Upper lobe of left lung (tissue), 6 donors: ENCODE results near the gene MS4A6A. TPM values are rescaled to one million over a fixed set of nuclear protein-coding genes. Genes with fewer than 3 reads are reported as not detected.

Experiments
- ATAC-seq, 2 donors: fragments of 200-7000 bp; cut with Tn5 transposase; one replicate each; pipeline ENCODE4 v1.9.1; 2022; ENCODE audit warnings: mild to moderate bottlenecking in 2 of 2, moderate library complexity in 2 of 2; ENCODE audit not compliant: low FRiP score in 2 of 2
- DNase-seq, 2 donors: peaks; one replicate each; pipeline ENCODE4 v3.0.0-alpha.2; 2019 to 2020
- H3K27ac ChIP-seq, 4 donors: fragments of 200-600 bp; sonication (generic); one replicate each; pipeline ENCODE4 v1.5.1; 2016 to 2019
- H3K27me3 ChIP-seq, 4 donors: fragments of 200-600 bp; sonication (generic); one replicate each; pipeline ENCODE4 v1.5.1; 2017 to 2019
- H3K36me3 ChIP-seq, 4 donors: fragments of 200-600 bp; sonication (generic); one replicate each; pipeline ENCODE4 v1.5.1; 2016 to 2019
- H3K4me1 ChIP-seq, 4 donors: fragments of 200-600 bp; sonication (generic); one replicate each; pipeline ENCODE4 v1.5.1; 2018 to 2019
- H3K4me3 ChIP-seq, 4 donors: fragments of 200-600 bp; sonication (generic); one replicate each; pipeline ENCODE4 v1.5.1; 2017 to 2019; ENCODE audit warnings: mild to moderate bottlenecking in 2 of 4, moderate library complexity in 1 of 4
- H3K9me3 ChIP-seq, 4 donors: fragments of 200-600 bp; sonication (generic); one replicate each; pipeline ENCODE4 v1.5.1; 2018 to 2019
- CTCF ChIP-seq, 6 experiments: fragments of 450-650 bp in 4 of 6; fragments of 200-600 bp in 2 of 6; sonication (generic) in 2 of 6; IDR thresholded peaks; one replicate each; pipeline ENCODE4 v1.5.1; 2016 to 2019; ENCODE audit warnings: antibody characterized with exemption in 6 of 6
- EP300 ChIP-seq, 4 donors: sonication (generic); formaldehyde crosslinking; IDR thresholded peaks; one replicate each; pipeline ENCODE4 v1.5.1; 2017; ENCODE audit warnings: antibody characterized with exemption in 4 of 4, control low read depth in 2 of 4
- POLR2A ChIP-seq, 4 donors: fragments of 450-650 bp; IDR thresholded peaks; one replicate each; pipeline ENCODE4 v1.5.1; 2016 to 2017; ENCODE audit warnings: antibody characterized with exemption in 4 of 4, mild to moderate bottlenecking in 2 of 4
- POLR2AphosphoS5 ChIP-seq, 2 donors: sonication (generic); formaldehyde crosslinking; IDR thresholded peaks; one replicate each; pipeline ENCODE4 v1.5.1; 2017; ENCODE audit warnings: antibody characterized with exemption in 2 of 2
- WGBS, 2 donors: methylation state at CpG; one replicate each; pipeline ENCODE4 v1.1.5; 2017 to 2018; 5-methylcytosine and 5-hydroxymethylcytosine counted together
- total RNA-seq, 6 donors: library from RNA; depleted of rRNA in 4 of 6; stranded (reverse); fragments of >200 nt in 4 of 6; gene quantifications; one replicate each; pipeline versions ENCODE4 v1.1.0 to v1.2.1, GENCODE V29; 2016 to 2021
- donor health status: DM: no; HTN: no; CAD: no; lungs with moderate emphysema.
- donor health status: DM: no; HTN: yes; CAD: no; lungs with severe emphysema.

Gene MS4A6A
- total RNA-seq, 6 donors from 2014 or later, result 21.4 to 156 (median 97.0) TPM

- Histone ChIP-seq H3K4me3 (no peak overlapping the region), H3K4me1 (no peaks in the 10 kb centered on the region), H3K27ac (no peak overlapping the region), H3K9me3 (no peaks in the 10 kb centered on the region), H3K27me3 (no peaks in the 10 kb centered on the region), H3K36me3 (no peaks in the 10 kb centered on the region)
- DNase-seq, result no peak
- ATAC-seq, result no peak
- WGBS, 2 donors, result 88 to 90% methylated on average over 1 of the region's 1 CpG
- no peak for TF ChIP-seq POLR2A (IDR thresholded peaks at IDR 0.05)
- TF ChIP-seq EP300 (IDR thresholded peaks at IDR 0.05), result no peak
- TF ChIP-seq CTCF (IDR thresholded peaks at IDR 0.05), result no peak
- no peak for TF ChIP-seq POLR2AphosphoS5 (IDR thresholded peaks at IDR 0.05)
Measured at GRCh38 chr11:60214386-60214785, 31.5 kb upstream of the MS4A6A start.

DNA sequence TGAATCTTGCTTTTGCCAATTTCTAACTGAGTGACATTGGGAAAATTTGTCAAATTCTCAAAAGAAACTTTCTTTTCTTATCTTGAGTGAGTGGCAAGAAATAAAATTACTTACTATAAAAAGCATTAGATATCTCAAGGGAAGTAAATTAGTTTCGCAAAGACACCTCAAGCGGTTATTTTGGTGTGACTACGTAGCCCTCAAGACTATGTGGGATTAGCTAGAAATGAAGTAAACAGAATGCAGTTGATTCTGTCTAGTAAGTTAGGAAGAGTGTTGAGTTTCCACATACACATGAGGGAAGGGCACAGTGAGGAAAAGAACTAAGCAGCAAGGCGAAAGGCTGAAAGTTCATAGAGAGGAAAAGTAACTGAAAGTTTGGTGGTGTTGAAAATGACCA lies 28.3 kb upstream of the MS4A6A start:
- H3K27ac ChIP-seq, result no peak overlapping the region
- H3K27me3 ChIP-seq, result no peaks in the 10 kb centered on the region
- H3K36me3 ChIP-seq, result no peaks in the 10 kb centered on the region
- no peak overlapping the region for H3K4me3 ChIP-seq
- DNase-seq (no peak), ATAC-seq (no peak)
- 80 to 86% methylated on average over 4 of the region's 4 CpGs for WGBS, 2 donors
- no peaks in the 10 kb centered on the region for H3K4me1 ChIP-seq
- no peak for TF ChIP-seq POLR2A (IDR thresholded peaks at IDR 0.05)
- TF ChIP-seq CTCF (IDR thresholded peaks at IDR 0.05), result no peak
- no peaks in the 10 kb centered on the region for H3K9me3 ChIP-seq

DNA sequence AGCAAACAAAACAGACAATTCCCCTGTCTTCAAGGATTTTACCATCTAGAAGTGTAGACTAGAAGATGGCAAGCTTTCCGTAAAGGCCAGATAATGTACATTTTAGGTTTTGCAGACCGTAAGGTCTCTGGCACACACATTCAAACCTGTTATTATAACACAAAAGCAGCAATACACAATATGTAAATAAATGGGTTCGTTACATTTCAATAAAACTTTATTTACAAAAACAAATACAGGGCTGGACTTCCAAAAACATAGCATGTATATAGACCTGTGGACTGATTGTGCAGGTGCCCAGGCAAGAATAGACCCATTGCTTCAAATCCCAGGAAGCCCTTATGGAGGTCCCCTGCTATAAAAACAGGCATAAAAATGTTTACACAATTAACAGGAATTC lies 27.1 kb upstream of the MS4A6A start:
- WGBS, 2 donors, result 89 to 91% methylated on average over 3 of the region's 3 CpGs
- Histone ChIP-seq H3K36me3 (no peaks in the 10 kb centered on the region), H3K4me3 (no peak overlapping the region), H3K4me1 (no peaks in the 10 kb centered on the region), H3K27me3 (no peaks in the 10 kb centered on the region), H3K9me3 (no peaks in the 10 kb centered on the region), H3K27ac (no peak overlapping the region)
- no peak for ATAC-seq
- DNase-seq, result no peak
- no peak for TF ChIP-seq POLR2AphosphoS5 (IDR thresholded peaks at IDR 0.05)
- TF ChIP-seq POLR2A (IDR thresholded peaks at IDR 0.05), result no peak
- no peak for TF ChIP-seq EP300 (IDR thresholded peaks at IDR 0.05)
- no peak for TF ChIP-seq CTCF (IDR thresholded peaks at IDR 0.05)

DNA sequence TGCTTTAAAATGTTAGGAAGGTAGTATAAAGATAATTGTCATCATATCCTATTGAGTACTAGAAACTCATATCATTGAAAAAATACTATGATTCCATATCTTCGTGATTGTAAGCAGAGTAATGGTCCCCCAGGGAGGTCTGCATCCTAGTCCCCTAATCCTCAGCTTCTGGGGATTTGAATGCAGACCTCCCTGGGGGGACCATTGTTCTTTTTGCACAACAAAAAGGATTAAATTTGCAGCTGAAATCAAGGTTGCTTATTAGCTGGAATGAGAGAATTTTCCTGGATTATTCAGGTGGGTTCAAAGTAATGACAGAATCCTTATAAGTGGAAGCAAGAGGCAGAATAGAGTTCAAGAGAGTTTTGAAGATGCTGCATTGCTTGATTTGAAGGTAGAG lies 26.1 kb upstream of the MS4A6A start:
- H3K27me3 ChIP-seq, result no peaks in the 10 kb centered on the region
- WGBS, 2 donors, result 57 to 67% methylated on average over 1 of the region's 1 CpG
- no peak overlapping the region for H3K4me3 ChIP-seq
- H3K27ac ChIP-seq, result no peak overlapping the region
- H3K36me3 ChIP-seq, result no peaks in the 10 kb centered on the region
- no peak for TF ChIP-seq CTCF (IDR thresholded peaks at IDR 0.05)
- no peak for TF ChIP-seq POLR2A (IDR thresholded peaks at IDR 0.05)
- TF ChIP-seq POLR2AphosphoS5 (IDR thresholded peaks at IDR 0.05), result no peak
- no peak for TF ChIP-seq EP300 (IDR thresholded peaks at IDR 0.05)
- no peaks in the 10 kb centered on the region for H3K4me1 ChIP-seq
- no peaks in the 10 kb centered on the region for H3K9me3 ChIP-seq
- ATAC-seq (no peak), DNase-seq (no peak)

DNA sequence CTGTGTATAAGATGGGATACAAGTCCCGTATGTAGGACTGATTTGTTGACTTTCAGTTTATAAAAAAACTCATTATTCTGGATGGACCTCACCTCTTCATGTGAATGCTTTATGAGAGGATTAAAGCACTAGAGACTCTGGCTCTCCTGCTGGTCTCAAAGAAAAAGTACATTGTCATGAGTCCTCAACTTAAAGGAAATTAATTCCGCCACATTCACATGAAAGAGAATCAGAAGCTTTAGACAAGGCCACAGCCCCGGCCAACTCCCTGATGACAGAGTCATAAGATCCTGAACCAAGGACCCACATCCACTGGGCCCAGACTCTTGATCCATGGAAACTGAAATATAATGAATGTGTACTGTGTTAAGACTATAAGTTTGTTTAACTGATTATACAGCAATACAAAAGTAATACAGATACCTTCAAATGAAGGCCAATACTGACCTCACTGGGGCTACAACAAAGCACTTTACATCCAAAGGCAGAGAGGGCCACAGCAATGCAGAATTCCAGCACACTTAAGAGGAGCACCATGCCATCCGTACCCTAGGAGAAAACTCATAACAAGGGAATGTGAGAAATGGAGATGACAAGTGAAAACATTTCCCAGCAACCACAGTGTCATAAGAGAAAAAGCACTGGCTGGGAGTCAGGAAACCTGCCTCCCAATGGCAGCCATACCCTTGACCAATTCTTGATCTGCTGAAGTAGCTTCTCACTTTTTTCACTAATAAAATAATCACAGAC lies 25.4 kb upstream of the MS4A6A start:
- no peak overlapping the region for H3K4me3 ChIP-seq
- TF ChIP-seq EP300 (IDR thresholded peaks at IDR 0.05) (no peak), POLR2AphosphoS5 (IDR thresholded peaks at IDR 0.05) (no peak), POLR2A (IDR thresholded peaks at IDR 0.05) (no peak), CTCF (IDR thresholded peaks at IDR 0.05) (no peak)
- H3K36me3 ChIP-seq, result no peaks in the 10 kb centered on the region
- no peak overlapping the region for H3K27ac ChIP-seq
- no peaks in the 10 kb centered on the region for H3K9me3 ChIP-seq
- no peak for DNase-seq
- H3K4me1 ChIP-seq, result no peaks in the 10 kb centered on the region
- WGBS, 2 donors, result 87 to 90% methylated on average over 4 of the region's 4 CpGs
- H3K27me3 ChIP-seq, result no peaks in the 10 kb centered on the region
- ATAC-seq, result no peak
